MCF 10A (cell line): ENCODE data around the gene DGUOK. TPM values are rescaled to one million over a fixed set of nuclear protein-coding genes. Genes with fewer than 3 reads are reported as not detected.

Experiments used
- BruUV-seq: library from RNA; stranded (reverse); fragments of 400-500 nt; replicated peaks from 2 replicates; lab custom pipeline; 2021; lab: Mats Ljungman, UMichigan
- CTCF ChIA-PET: fragments of 300-600 bp; sonication (Branson Sonifier 250); formaldehyde crosslinking; extraction: SDS; loops from one replicate; lab custom pipeline; 2021; ENCODE audit warnings: antibody characterized with exemption, inconsistent platforms; lab: Yijun Ruan, JAX
- POLR2A ChIA-PET: fragments of 300-600, 350-650 bp; sonication (Branson Sonifier 250); formaldehyde crosslinking; extraction: SDS; loops from one replicate; lab custom pipeline; 2020; ENCODE audit warnings: antibody characterized with exemption, inconsistent platforms; lab: Yijun Ruan, JAX
- DNase-seq: peaks from one replicate; pipeline ENCODE4 v3.0.0-alpha.2; 2018; ENCODE audit not compliant: unreplicated experiment
- H3K27ac Mint-ChIP-seq: one replicate; pipeline ENCODE4 v1.8.0; 2022; ENCODE audit warnings: mild to moderate bottlenecking, low read depth, mixed read lengths; ENCODE audit not compliant: unreplicated experiment
- H3K27me3 Mint-ChIP-seq: one replicate; pipeline ENCODE4 v1.8.0; 2022; ENCODE audit warnings: mixed read lengths; ENCODE audit not compliant: insufficient read depth, unreplicated experiment
- H3K36me3 Mint-ChIP-seq: one replicate; pipeline ENCODE4 v1.8.0; 2022; ENCODE audit warnings: mild to moderate bottlenecking, moderate library complexity, mixed read lengths; ENCODE audit not compliant: insufficient read depth, unreplicated experiment
- H3K4me1 Mint-ChIP-seq: one replicate; pipeline ENCODE4 v1.8.0; 2022; ENCODE audit warnings: mixed read lengths; ENCODE audit not compliant: insufficient read depth, unreplicated experiment
- H3K4me3 Mint-ChIP-seq: one replicate; pipeline ENCODE4 v1.8.0; 2022; ENCODE audit warnings: mild to moderate bottlenecking, moderate library complexity, mixed read lengths; ENCODE audit not compliant: unreplicated experiment
- H3K9me3 Mint-ChIP-seq: one replicate; pipeline ENCODE4 v1.8.0; 2022; ENCODE audit warnings: mixed read lengths; ENCODE audit not compliant: unreplicated experiment
- intact Hi-C: fragments of 100-400 bp; cut with micrococcal nuclease; formaldehyde crosslinking; loops from 2 replicates; pipeline ENCODE4 v1.14.1; 2022
- total RNA-seq: library from RNA; stranded (reverse); gene quantifications from 2 replicates; pipeline ENCODE4 v1.2.3, GENCODE V29; 2022
- TF ChIP-seq, protein P1 (sequence below): fragments of 200-600 bp; IDR thresholded peaks from one replicate; pipeline ENCODE4 v1.8.0; 2022; ENCODE audit warnings: antibody characterized with exemption, mild to moderate bottlenecking; ENCODE audit not compliant: unreplicated experiment

Gene DGUOK
- total RNA-seq, 1 experiment from 2014 or later: 92.3 TPM

DNA sequence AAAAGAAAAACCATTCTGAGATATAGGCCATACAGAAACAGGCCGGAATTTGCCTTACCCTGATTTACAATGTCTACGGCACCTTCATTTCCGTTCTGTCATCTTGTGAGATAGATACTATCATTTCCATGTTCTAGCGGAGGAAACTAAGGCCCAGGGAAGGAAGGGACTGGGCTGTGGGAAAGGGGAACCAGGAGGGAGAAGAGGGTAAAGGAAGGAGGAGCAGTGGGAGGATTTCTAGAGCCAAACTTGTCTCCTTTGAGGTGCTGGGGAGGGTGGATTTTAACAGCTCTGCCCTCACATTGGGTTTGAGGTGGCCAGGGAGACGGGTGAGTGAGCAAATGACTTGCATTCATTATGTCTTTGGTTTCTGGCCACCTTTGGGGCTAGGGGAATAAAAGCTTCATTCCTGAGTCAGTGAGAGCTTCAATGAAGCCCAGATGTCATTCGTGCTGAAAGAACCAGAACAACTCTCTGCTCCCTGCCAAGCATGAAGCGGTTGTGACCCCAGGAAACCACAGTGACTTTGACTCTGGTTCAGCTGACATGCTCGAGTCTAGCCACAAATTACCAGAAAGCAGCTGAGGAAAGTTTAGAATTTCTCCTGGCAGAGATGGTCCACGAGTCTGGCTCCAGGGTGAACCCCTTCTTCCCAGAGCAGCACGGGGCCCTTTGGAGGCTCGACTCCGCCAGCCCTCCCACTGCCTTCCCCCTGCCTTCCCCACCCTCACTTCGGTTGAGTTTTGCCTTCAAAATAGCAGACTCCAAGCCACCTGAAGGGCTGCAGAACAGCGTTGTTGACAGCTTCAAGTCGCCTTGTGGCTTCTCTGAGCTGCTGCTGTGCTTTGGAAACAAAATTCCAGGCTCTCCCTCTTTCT, 30.1 kb upstream of the DGUOK start:
- Mint-ChIP-seq H3K27ac (no peak overlapping the region), H3K4me1 (no peaks in the 10 kb centered on the region), H3K4me3 (no peak overlapping the region), H3K27me3 (no peaks in the 10 kb centered on the region), H3K36me3 (no peaks in the 10 kb centered on the region), H3K9me3 (no peaks in the 10 kb centered on the region)
- POLR2A ChIA-PET: no interaction called here
- CTCF ChIA-PET: interaction anchor here (0.7 kb wide), 1 partner anchor 187 kb away, joined by 3 read pairs; no protein-coding TSS in a partner anchor
- TF ChIP-seq, protein P1, sequence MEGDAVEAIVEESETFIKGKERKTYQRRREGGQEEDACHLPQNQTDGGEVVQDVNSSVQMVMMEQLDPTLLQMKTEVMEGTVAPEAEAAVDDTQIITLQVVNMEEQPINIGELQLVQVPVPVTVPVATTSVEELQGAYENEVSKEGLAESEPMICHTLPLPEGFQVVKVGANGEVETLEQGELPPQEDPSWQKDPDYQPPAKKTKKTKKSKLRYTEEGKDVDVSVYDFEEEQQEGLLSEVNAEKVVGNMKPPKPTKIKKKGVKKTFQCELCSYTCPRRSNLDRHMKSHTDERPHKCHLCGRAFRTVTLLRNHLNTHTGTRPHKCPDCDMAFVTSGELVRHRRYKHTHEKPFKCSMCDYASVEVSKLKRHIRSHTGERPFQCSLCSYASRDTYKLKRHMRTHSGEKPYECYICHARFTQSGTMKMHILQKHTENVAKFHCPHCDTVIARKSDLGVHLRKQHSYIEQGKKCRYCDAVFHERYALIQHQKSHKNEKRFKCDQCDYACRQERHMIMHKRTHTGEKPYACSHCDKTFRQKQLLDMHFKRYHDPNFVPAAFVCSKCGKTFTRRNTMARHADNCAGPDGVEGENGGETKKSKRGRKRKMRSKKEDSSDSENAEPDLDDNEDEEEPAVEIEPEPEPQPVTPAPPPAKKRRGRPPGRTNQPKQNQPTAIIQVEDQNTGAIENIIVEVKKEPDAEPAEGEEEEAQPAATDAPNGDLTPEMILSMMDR: no peak
- BruUV-seq: no TSS peak
- DNase-seq: no peak
- intact Hi-C loops: no loop called here

DNA sequence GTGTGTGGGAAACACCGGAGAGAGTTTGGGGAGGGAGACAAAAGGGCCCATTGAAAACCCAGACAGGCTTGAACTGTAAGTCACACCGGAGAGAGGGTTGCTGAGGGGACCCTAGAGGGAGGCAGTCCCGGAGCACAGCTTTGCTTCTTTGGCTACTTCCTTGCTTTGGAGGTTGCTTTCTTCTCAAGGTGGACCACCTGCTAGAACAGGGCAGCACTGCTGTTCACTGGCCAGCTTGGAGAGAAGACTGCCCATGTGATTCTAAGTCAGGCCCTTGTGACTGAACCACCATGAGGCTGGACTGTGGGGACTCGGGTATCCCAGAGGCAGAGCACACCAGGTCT, 29.5 kb upstream of the DGUOK start:
- Mint-ChIP-seq H3K4me3 (no peak overlapping the region), H3K36me3 (no peaks in the 10 kb centered on the region), H3K9me3 (no peaks in the 10 kb centered on the region), H3K27me3 (no peaks in the 10 kb centered on the region), H3K27ac (no peak overlapping the region), H3K4me1 (no peaks in the 10 kb centered on the region)
- TF ChIP-seq, protein P1: no peak
- ChIA-PET CTCF (interaction anchor here (0.7 kb wide), 1 partner anchor 11 kb away, joined by 4 read pairs; no protein-coding TSS in a partner anchor), POLR2A (no interaction called here)
- no peak for DNase-seq
- intact Hi-C loops: no loop called here
- no TSS peak for BruUV-seq

DNA sequence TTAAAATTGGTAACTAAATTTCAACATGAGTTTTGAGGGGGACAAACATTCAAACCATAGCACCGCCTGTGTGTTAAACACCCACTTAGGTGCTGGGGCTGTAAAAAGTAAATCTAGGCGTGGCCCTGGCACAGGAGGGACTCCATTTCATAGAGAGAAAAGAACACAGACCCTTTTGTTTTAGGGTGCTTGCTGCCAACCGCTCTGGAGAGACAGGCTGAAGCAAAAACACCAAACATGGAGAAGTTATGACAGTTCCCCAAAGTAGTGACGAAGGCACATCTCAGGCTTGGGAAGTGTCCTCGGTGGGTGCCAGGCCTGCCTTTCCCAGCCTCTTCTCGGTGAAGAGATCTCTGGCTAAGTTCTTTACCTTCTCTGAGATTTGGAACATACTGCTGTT, 28.7 kb upstream of the DGUOK start:
- intact Hi-C loops: no loop called here
- Mint-ChIP-seq H3K27ac (no peak overlapping the region), H3K4me1 (no peaks in the 10 kb centered on the region), H3K27me3 (no peaks in the 10 kb centered on the region), H3K4me3 (no peak overlapping the region), H3K36me3 (no peaks in the 10 kb centered on the region), H3K9me3 (no peaks in the 10 kb centered on the region)
- BruUV-seq: no TSS peak
- CTCF ChIA-PET: interaction anchor here (0.7 to 1.1 kb wide), 2 partner anchors 11 to 13 kb away, joined by 3 to 4 read pairs; no protein-coding TSS in a partner anchor
- no peak for DNase-seq
- POLR2A ChIA-PET: no interaction called here
- TF ChIP-seq, protein P1: no peak

DNA sequence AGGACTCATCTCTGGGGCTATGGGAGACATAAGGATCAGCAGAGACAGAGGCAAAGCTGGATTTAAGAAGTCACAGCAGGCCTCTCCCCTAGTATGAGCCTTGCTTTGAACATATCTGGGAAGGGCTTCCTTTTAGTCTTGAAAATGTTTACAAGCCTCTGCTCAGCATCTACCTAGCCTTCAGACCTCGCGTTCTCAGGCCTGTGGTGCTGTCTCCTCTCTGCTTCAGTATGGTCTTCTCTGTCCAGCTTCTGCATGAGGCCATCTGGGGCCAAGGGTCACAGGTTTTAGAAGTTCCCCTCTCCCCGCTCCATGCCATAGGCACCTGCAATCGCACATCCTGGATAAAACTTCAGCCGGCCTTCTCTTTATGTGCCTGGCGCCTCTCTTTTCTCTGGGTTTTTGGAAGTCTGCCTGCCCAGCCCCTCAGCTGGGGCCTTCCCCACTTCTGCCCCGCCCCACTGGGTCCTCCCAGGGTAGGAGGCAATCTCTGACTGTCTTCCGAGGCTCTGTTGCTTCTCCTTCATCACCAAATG, 26.8 kb upstream of the DGUOK start:
- CTCF ChIA-PET: no interaction called here
- no peaks in the 10 kb centered on the region for H3K9me3 Mint-ChIP-seq
- no peaks in the 10 kb centered on the region for H3K27me3 Mint-ChIP-seq
- H3K27ac Mint-ChIP-seq: no peak overlapping the region
- TF ChIP-seq, protein P1: no peak
- DNase-seq: no peak
- no peak overlapping the region for H3K4me3 Mint-ChIP-seq
- no peaks in the 10 kb centered on the region for H3K4me1 Mint-ChIP-seq
- intact Hi-C loops: no loop called here
- BruUV-seq: no TSS peak
- H3K36me3 Mint-ChIP-seq: no peaks in the 10 kb centered on the region
- POLR2A ChIA-PET: no interaction called here
